Stromal cell of bone marrow (primary cell): ENCODE data around the gene SSH3.
"Not testable (repeated sequence)": the region's sequence is repeated elsewhere in the genome, so short reads cannot be mapped to it uniquely, and the experiment has no call there.

Experiments used
- DNase-seq: peaks from one replicate; pipeline ENCODE4 v3.0.0-alpha.2; 2012; ENCODE audit warnings: low read depth

The SSH3 gene, protein sequence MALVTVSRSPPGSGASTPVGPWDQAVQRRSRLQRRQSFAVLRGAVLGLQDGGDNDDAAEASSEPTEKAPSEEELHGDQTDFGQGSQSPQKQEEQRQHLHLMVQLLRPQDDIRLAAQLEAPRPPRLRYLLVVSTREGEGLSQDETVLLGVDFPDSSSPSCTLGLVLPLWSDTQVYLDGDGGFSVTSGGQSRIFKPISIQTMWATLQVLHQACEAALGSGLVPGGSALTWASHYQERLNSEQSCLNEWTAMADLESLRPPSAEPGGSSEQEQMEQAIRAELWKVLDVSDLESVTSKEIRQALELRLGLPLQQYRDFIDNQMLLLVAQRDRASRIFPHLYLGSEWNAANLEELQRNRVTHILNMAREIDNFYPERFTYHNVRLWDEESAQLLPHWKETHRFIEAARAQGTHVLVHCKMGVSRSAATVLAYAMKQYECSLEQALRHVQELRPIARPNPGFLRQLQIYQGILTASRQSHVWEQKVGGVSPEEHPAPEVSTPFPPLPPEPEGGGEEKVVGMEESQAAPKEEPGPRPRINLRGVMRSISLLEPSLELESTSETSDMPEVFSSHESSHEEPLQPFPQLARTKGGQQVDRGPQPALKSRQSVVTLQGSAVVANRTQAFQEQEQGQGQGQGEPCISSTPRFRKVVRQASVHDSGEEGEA

DNA sequence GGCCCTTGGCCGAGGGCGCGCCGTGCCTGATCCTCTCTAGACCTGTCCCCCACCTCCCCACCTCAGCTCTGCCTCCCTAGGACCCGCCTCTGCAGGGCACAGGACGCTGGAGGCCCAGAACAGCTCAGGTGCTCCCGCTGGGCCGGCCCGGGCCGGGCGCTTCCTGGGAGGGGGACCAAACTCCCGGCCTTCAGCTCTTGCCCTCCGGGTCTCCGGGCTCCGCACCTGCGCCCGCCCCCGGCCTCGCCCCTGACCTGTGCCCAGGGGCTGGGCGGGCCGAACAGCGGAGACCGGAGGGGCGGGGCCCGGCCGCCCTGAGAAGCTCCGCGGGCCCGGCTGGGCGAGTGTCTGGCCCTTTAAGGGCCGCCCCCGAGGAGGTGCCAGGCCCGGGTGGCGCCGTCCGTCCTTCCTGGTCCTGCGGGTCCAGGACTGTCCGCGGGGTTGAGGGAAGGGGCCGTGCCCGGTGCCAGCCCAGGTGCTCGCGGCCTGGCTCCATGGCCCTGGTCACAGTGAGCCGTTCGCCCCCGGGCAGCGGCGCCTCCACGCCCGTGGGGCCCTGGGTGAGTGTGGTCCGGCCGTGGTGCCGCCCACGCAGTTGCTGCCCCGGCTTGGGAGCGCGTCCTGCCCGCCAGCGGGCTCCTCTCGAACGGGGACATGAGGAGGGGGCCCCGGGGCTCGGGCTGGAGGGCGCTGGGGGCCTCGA, at the start of gene SSH3:
Gene SSH3 (plus strand): TSS at position 399 of the 703 bp plus-strand sequence. CDS start 96 bp downstream, at position 495.
- DNase-seq: peak; percentile 24

DNA sequence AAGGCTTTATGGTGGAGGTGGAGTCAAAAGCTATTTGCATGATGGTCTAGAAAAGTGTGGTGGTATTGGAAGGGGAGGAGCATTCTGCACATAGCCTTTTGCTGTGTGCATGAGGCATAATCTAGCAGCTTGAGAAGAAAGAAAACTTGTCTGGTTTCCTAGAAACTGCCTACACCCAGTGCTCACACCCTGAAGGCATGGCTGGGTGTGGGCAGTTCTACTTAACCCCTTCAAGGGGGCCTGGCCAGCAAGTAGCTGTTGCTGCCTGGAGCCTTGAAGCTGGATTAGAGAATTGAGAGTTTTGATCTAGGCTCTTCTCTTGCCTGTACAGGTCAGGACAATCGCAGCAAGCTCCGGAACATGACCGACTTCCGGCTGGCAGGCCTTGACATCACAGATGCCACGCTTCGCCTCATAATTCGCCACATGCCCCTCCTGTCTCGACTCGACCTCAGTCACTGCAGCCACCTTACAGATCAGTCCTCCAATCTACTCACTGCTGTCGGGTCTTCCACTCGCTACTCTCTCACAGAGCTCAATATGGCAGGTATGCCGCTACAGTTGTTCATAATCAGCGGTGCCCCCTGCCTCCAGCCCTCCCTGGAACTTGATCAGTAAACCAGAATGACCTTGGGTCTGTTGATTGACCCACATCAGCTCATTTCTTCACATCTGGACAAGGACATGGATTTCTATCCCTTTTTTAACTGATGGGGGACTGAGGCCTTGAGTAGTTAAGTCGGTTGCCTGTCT, 49.3 kb upstream of the SSH3 start:
- DNase-seq: no peak

DNA sequence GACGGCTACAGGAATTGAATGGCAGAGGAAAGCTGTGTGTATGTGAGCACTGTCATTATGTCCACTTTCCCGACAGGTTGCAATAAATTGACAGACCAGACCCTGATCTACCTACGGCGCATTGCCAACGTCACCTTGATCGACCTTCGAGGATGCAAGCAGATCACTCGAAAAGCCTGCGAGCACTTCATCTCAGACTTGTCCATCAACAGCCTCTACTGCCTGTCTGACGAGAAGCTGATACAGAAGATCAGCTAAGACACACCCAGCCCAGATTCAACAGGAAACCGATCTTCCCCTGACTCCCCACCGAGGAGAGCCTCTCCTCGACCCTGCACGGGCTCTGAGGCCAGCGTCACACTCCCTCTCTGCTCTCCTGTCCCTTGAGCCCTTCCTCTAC, 48.5 kb upstream of the SSH3 start:
- no peak for DNase-seq

DNA sequence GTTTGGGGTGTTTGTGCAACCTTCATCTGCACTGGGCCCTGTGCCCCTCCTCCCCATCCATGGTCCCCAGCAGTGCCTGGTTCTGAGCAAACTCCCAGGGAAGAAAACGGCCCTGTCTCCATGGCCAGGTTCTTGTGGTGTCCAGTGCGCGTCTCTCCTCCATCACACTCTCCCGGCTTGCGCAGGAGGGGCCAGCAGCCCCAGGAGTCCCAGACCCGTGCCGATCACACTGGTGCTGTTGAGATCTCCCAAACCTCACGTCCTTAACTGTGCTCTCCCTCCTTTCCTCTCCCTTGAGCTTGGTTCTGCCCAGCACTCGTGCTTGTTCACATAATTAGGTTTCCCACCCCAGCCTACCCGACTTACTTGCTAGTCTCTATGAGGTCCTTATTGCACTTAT, 48.0 kb upstream of the SSH3 start:
- DNase-seq: no peak

DNA sequence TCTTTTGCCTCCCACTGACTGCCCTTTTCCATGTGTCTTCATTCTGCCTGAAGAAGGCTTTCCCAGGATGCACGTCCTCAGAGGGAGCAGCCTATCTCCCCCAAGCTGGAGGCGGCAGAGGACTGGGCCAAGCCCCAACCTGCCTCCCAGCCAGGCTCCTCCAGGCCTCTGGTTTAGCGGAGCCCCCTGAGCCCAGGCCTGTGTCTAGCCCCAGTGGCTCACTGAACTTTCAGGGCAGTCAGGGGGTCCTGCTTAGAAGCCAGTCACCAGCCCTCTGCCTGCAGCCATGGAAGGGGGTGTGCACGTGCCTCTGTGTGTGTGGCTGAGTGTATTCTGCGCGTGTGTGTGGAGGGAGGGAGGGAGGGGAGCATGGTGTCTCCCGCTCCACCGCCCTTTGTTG, 47.5 kb upstream of the SSH3 start:
- DNase-seq: no peak

DNA sequence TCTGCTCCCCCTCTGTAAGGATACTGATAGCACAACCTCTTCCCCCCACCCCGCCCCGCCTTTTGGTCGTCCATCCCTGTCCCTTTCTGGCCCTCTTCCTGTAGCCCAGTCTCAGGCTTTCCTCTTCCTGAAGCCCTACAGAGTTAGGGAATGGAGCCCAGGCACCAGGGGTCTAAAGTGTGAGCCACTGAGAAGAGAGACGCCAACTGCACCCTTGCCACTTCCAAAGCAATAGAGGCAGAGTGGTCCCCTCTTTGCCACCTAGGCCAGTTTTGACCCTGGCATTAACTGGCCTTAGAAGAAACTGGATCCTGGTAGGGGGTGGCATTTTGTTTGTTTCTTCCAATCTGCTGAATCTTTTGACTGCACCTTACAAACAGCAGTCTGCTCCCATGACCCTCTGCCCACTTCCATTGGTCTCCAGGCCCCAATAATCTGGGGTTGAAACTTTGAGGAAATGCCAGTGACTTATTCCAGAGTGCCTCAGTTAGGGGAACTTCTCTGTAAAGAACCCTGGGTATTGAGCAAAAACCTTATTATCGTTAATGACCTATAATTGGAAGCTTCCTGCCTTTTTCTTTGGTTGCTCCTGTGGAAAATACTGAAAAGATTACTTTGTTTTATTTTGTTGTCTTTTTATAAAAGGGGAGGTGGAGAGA, 46.7 kb upstream of the SSH3 start:
- DNase-seq: no peak

DNA sequence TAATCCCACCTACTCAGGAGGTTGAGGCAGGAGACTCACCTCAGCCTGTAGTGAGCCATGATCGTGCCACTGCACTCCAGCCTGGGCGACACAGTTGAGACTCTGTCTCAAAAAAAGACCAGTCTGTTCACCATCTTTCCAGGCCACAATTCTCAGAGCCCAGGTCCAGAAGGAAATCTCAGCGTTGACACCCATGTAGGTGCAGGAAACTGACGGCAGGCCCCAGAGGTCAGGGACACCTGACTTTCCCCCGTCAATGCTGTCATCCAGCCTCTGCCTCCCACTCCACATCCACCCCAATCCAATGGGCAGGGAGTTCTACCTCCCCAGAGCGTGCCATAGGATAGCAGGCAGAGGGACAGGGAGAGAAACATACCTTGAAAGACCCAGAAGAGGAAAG, 42.9 kb upstream of the SSH3 start:
- DNase-seq: no peak

DNA sequence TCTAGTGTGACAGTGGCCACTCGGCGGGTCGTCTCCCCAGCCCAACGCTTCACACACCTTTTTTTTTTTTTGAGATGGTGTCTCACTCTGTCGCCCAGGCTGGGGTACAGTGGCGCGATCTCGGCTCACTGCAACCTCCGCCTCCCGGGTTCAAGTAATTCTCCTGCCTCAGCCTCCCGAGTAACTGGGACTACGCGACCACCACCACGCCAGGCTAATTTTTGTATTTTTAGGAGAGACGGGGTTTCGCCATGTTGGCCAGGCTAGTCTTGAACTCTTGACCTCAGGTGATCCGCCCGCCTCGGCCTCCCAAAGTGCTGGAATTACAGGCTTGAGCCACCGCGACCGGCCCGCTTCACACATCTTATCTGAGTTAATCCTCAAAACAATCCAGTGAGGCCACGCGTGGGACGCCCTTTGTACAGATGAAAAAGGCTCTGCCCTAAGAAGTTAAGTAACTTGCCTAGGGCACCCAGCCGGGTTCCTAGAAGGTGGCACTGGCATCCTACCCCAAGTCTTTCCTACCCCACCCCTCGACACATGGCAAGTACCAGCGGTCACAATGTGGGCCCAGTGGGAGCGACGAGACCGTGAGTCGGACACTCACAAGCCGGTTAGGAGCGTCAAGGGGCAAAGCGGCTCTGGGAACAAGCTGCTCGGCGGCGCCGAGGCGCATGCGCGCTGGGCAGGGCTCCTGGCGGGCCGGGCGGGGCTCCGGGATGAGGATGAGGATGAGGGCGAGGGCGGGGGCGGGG, 42.3 kb upstream of the SSH3 start:
- not testable (repeated sequence) for DNase-seq

DNA sequence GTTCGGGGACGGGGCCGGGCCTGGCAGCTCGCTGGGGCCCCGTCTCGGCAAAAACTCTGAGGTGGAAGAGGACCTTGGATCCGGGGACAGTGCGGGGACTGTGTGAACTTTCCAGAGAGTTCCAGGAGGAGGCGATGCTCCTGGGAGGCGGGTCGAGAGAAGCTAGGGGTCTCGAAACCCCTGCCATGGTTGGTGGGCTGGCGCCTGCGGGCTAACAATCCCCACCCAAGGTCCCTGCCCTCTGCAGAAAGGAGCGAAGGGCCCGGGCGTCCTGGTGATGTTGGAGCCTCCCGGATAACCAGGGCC, 41.7 kb upstream of the SSH3 start:
- DNase-seq: no peak

DNA sequence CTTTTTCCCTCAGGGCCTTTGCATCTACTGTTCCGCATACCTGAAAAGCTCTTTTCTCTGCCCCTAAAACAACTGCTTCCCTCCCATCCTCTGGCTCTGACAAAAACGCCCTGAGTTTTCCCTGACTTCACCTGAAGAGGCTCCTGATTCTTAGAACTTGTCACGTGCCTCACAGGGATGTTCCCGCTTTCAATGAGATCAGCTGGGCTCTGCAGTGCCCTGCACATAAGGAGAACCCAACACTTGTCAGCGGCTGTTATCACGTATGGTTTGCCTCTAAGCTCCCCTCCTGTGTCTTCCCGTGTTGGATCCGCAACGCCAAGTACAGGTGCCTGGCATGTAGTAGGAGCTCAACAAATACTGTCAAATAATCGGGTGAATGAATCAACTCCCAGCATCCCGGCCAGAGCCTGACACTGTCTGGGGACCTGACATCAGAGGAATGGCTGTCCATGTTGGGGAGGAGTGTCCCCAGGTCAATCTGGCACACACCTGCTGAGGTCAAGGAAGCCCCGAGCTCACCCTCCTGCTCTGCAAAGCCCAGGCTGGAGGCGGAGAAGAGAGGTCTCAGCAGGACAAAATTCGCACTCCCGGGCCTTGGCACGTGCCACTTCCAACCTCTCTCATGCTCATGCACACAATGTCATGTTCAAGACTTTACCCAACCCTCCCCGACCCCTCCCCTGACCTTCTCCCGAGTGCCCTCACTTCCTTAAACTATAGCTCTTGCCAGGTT, 41.2 kb upstream of the SSH3 start:
- no peak for DNase-seq

DNA sequence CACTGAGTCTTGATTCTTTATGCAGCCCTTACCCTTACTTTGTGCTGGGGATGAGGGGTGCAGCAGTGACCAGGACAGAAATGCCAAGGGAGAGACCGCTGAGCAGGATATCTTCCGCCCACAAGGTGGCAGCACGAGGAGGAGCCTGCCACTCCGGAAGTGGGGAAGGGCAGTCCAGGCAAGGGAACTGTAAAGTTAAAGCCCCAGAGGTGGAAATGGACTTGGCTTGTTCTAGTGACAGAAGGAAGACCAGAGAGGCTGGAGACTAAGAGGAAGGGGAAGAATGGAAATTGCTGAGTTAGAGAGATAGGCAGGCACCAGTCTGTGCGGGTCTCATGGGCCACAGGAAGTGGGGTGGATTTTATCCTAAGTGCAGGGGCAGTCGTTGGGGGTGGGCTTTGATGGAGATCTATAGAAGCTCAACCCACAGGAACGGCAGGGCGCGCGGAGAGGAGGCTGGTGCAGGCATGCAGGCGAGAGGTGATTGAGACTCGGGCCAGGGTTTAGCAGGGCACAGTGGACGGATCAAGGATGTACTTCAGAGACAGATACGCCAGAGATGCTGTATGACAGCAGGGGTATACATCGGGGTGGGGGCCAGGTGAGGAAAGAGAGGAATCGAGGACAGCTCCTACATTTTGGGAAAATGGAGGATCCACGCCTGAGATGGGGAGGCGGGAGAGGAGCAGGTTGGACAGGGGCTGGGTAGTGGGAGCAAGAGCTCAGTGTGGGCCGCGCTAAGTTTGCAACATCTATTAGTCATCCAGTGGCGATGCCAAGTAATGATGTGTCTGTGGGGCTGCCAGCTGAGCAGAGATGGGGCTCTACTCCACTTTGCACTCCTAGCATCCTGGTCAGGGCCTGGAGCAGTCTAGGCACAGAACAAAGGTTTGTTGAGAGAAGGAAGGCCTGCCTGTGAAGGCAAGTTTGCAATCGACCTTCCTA, 40.3 kb upstream of the SSH3 start:
- DNase-seq: peak; percentile 73

DNA sequence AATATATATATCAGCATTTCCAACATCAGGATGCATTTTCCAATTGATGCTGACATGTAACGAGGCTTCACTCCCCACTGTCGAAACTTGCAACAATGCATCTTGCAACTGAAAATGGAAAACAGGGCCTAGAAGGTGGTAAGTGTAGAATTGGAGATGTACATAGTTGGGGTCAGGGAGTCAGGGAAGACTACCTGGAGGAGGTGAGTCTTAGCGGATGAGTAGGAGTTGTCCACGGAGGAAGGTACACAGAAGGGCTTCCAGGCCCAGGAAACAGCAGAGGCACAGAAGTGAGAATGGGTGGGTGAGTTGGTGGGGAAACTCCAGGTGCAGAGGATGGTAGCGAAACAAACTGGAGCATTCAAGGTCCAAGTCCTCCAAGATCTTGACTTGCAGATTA, 39.1 kb upstream of the SSH3 start:
- no peak for DNase-seq

DNA sequence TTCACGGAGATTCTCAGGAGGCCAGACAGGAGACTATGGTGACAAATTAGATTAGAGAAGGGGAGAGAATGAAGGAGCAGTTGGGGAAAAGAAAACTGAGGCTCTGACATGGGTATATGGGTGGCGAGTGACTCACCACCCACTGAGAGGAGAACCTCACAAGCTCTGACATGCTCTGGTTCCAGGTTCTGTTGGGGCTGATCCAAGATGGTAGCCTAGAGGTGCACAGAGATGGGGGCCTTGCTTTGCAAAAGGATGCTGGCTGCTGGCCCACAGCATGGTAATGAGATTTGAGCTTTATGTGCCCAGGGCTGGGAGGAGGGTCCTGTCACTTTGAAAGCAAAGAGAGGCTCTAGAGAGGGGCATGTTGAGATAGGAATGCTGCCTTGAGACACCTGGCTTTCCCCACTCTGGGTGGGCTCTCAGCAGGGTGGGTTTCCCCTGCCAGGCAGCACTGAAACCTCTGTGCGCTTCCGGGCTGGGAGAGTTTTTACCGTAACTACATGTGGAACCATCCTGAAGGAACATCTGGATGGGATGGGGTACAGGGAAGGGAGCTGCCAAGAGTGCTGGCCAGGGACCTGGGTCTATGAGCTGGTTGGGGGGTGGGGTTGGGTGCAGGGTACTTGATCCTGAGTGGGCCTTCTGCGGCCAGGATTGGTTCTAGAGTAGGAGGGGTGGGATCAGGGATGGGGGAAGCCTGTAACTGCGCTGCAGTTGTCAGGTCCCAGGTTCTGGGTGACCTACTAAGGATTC, 38.3 kb upstream of the SSH3 start:
- no peak for DNase-seq

DNA sequence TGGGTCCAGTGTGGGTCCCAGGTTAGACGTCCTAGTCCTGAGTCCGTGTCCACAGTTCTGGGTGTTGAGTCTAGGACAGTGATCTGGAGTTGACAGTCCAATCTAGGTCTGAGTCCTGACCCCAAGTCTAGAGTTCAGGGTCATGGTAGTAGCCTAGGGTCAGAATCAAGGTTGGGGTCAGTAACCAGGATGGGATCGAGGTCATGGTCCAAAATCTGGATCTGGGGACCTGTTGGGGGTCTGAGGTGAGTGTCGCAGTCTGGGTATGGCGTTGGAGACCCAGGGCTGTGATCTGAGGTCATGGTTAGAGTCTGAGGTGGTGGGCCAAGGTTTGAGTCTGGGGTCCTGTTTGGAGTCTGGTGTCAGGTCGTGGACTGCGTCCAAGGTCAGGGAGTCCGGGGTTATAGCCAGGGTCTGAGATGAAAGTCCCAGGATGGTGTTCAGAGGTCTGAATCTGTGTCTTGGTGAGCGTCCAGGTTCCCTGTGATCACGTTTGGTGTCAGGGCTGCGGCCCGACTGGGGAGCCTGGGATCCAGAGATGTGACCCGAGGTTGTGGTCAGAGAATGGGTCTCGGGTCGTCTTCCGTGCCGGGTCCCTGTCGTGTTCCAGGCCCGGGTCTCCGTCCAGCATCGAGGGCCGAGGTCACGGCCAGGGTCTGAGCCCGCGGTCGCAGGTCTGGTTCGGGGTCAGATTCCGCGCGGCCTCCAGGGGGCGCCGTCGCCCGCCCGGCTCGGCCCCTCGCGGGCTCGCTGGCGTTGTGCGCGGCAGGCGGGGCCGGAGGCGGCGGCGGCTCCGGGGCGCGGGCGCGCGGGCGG, 37.5 kb upstream of the SSH3 start:
- no peak for DNase-seq

DNA sequence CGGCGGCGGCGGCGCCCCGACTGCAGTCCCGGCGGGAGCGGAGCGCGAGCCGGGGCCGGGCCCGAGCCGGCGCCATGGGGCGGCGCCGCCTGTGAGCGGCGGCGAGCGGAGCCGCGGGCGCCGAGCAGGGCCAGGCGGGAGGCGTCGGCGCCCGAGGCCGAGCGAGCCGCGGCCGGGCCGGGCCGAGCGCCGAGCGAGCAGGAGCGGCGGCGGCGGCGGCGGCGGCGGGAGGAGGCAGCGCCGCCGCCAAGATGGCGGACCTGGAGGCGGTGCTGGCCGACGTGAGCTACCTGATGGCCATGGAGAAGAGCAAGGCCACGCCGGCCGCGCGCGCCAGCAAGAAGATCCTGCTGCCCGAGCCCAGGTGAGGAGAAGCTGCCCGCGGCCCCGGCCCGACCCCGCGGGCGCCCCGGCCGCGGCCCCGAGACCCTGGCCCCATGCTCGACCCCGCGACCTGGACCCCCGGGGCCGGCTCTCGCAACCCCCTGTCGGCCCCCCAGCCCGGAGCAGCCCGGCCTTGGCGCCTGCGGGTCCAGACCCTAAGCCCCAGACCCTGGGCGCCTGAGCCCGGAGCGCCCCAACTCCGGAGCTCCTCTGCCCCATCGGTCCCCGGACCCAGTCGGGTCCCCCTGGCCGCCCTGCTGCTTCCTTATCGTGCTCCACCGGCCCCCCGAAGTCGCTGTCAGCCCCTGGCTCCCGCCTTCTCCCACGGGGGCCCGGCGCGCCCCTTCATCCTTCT, 36.7 kb upstream of the SSH3 start, which contains the start of gene GRK2:
Gene GRK2 (plus strand): TSS at position 25 of the 739 bp plus-strand sequence. CDS start 227 bp downstream, at position 252.
- no peak for DNase-seq

DNA sequence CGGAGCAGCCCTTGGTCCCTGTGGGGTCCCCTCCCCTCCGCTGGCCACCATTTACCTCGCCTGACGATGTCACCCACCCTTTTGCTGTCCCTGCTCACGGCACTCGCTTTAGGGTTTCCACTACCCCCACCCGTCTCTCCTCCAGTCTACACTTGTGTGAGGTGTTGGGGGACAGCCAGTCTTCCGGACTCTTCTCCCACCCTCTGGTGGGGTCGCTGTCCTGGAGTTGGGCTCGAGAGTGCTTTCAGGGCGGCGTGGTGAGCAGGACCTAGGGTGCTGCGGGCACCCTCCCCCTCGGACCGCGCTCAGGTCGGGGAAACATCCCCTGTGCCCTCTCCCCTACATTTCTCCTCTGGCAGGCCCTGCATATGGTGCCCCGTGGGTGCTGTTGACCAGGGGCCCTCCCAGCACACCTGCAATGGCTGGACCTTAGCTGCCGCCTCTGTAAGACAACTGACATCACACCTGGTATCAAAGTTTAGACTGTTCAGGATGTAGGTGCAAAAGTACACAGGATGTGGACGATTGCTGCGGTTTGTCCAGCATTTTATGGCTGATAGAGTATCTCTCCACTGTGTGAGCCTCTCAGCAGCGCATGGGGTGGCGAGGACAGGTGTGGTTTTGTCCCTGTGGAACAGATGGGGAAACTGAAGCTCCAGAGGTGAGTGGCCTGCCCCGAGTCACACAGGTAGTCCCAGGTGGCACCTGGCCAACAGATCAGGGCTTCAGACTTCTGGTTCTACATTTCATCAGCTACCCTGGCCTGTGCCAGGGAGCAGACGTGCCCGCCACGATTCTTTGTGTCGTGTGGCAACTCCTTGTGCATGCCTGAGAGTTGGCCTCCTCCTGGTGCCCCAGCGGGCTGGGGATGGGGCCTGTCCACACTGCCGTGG, 35.9 kb upstream of the SSH3 start:
- no peak for DNase-seq
